SIG-M5 treated with dmso at 0.1 percent for 504 hours (cell line): ENCODE data around the gene FXYD2.

Experiments
- DNase-seq: peaks from one replicate; lab custom pipeline; 2025; ENCODE audit not compliant: unreplicated experiment; lab: John Stamatoyannopoulos, UW

Gene FXYD2

GRCh38 chr11:117836077-117836960 is 11.8 kb upstream of the FXYD2 start:
- DNase-seq, result peak; percentile 86

- no peak for DNase-seq
These were observed 11.0 kb upstream of the FXYD2 start for GRCh38 chr11:117835576-117835975.

GRCh38 chr11:117834838-117835443 is 10.4 kb upstream of the FXYD2 start:
- DNase-seq, result no peak

- no peak for DNase-seq
These were observed 9.7 kb upstream of the FXYD2 start for GRCh38 chr11:117834068-117834810.

GRCh38 chr11:117833401-117833891 is 8.9 kb upstream of the FXYD2 start:
- peak; percentile 54 for DNase-seq

GRCh38 chr11:117832511-117832910 is 8.0 kb upstream of the FXYD2 start:
- no peak for DNase-seq

GRCh38 chr11:117831661-117832415 is 7.3 kb upstream of the FXYD2 start:
- no peak for DNase-seq

GRCh38 chr11:117830674-117831351 is 6.3 kb upstream of the FXYD2 start:
- no peak for DNase-seq

- DNase-seq, result no peak
These were observed 5.5 kb upstream of the FXYD2 start for GRCh38 chr11:117830072-117830471.

GRCh38 chr11:117829369-117829725 is 4.8 kb upstream of the FXYD2 start:
- DNase-seq, result no peak

- peak; percentile 52 for DNase-seq
These were observed 4.2 kb upstream of the FXYD2 start for GRCh38 chr11:117828611-117829368.

- DNase-seq, result no peak
These were observed 3.3 kb upstream of the FXYD2 start for GRCh38 chr11:117827521-117828511.

- no peak for DNase-seq
These were observed 2.3 kb upstream of the FXYD2 start for GRCh38 chr11:117826832-117827231.

GRCh38 chr11:117826190-117826570 is 1.6 kb upstream of the FXYD2 start:
- no peak for DNase-seq

GRCh38 chr11:117825538-117826189 is 1.1 kb upstream of the FXYD2 start:
- DNase-seq, result no peak

- no peak for DNase-seq
These were observed 561 bp downstream of the FXYD2 start for GRCh38 chr11:117823946-117824420.

- DNase-seq, result peak; percentile 37
These were observed 1.1 kb downstream of the FXYD2 start for GRCh38 chr11:117823294-117823945.
